Suppressor macrophage (primary cell): Measurements from ENCODE around the gene CCL17.
"Not testable (repeated sequence)": the region's sequence is repeated elsewhere in the genome, so short reads cannot be mapped to it uniquely, and the experiment has no call there.

Source experiments
- DNase-seq, 4 experiments: peaks; one replicate each; pipeline ENCODE4 v3.0.0-alpha.2; 2020 to 2022

The CCL17 gene

GRCh38 chr16:57432989-57433388, 28.4 kb downstream of the CCL17 start:
- no peak for DNase-seq

DNA sequence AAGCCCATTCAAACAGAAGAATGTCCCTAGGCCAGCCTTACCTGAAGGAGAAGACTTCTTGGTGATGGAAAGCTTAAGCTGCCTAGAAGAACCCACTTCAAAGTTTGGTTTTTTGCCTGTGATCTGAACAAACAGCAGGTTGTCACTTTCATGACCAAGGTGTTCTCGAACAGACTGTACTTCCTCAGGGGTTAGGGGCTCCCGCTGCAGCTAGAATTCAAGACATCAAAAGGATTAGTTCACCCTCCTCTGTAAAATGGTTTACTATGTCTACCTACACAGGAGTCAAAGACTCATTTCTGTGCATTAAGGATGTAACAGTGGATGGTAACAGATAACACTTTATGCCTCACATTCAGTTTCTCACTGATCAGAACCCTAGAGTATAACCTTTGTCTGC, 29.4 kb downstream of the CCL17 start:
- no peak for DNase-seq

GRCh38 chr16:57435838-57436237, 31.3 kb downstream of the CCL17 start:
- no peak for DNase-seq

- DNase-seq = not testable (repeated sequence)
Observed at GRCh38 chr16:57439947-57440346, 35.4 kb downstream of the CCL17 start.

DNA sequence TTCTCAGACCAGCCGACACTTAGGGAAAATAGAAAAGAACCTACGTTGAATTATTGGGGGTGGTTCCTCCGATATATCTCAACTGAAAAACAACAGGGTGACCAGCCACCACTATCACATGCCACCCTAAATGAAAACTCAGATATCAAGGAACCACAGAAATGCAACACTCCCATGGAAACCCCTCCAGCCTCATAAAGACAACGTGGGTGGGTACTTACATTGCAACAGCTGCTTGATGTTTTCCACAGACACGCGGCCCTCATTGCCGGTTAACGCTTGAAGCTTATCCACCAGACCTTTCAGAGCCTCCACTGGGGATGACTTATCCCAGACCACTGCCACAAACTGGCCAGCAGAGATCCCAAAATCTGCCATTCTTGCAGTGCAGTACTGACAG, 36.0 kb downstream of the CCL17 start:
- not testable (repeated sequence) for DNase-seq

DNA sequence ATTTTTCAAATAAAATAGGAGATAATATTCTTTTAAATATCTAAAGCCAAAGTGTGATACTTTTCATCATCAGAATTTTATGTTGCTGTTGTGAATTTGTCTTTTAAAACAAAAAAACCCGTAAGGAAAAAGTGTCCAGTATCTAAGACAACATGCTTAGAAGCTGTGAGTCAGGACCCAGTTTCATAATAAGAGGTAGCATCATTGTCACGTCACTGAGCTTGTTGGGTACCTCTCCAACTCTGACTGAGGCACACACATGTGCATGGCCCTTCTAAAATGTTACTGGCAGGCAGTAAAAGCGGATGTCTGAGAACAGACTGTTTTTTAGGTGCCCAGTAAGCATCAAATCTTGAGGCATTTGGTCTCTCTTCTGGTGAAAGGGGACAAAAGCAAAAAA, 40.1 kb downstream of the CCL17 start:
- no peak for DNase-seq

- no peak for DNase-seq
Observed at GRCh38 chr16:57445510-57445909, 40.9 kb downstream of the CCL17 start.

DNA sequence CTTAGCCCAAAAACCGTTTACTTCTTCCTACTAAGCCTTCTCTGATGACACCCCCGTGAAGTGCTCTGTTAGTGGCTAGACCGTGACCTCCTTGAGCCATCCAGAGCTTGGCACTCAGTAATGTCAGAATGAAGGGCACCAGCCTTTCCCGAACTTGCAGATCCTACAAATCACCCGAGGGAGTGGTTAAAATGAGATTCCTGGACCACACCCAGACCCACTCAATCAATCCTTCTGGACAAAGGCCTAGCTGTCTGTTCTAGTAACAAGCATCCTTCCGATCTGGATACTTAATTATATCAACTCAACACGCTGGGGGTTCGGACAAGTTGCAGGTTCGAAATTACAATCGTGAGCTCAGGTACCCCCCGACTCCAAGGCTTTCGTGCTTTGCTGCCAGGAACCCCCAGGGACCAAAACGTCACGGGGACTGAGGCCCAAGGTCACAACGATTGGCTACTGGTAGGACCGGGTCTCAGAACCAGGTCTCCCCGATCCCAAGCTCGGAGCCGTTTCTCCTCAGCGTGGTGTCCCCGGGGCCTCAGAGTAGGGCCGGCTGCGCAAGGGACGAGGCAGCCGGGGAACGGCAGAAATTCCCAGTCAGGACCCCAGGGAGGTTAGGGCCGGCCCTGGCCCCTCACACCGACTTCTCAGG, 42.1 kb downstream of the CCL17 start:
- peak; percentile 10 to 51 (median 32) for DNase-seq

DNA sequence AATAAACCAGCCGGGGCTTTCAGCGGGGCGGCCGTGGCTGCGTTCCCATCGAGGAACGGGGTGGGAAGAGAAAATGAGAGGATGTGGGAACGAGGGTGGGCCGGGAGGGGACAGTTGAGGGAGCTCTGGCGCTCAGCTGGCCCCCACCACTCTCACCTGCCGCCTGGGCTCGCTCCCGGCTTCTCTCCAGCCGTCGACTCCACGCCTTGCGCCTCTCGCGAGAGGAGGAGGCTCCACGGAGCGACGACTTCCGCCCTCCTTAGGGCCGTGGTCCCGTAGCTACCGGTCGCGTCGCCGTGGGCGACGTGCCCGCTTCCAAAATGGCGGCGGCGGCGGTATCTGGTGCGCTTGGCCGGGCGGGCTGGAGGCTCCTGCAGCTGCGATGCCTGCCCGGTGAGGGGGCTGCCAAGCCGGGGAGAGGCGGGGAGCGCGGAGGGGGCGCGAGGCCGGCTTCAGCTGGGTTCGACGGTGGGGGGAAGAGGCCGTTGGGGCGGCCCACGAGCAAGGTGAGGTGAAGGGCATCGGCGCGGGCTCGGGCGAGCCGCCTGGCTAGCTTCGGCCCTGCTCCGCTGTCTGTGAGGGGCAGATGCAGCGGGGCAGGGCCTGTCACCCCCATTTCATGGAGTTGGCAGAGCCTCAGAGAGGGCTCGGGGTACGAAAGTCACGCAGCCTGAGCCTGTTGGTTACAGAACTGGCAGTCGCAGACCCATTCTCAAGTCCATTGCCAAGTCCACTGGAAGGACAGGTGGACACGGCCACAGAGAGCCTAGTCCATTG, 42.8 kb downstream of the CCL17 start, which contains the start of the genes CIAPIN1 and COQ9:
CIAPIN1 (minus strand) TSS at position 200 of the 777 bp plus-strand sequence. CDS start 6,457 bp downstream, outside the sequence.
COQ9 (plus strand) TSS at position 294 of the 777 bp plus-strand sequence; CDS start at position 321, 27 bp downstream.
- peak; percentile 94 to 98 (median 97) for DNase-seq

GRCh38 chr16:57452021-57452420, 47.5 kb downstream of the CCL17 start:
- DNase-seq = no peak

- peak; percentile 91 to 96 (median 96) for DNase-seq
Observed at GRCh38 chr16:57462209-57462977, 57.8 kb downstream of the CCL17 start, which contains the start of gene POLR2C. TSS of gene POLR2C (plus strand) at chr16:57462679. CDS start at chr16:57462725, 46 bp downstream.

GRCh38 chr16:57462978-57463362, 58.4 kb downstream of the CCL17 start:
- DNase-seq = peak; percentile 20 to 63 (median 48)

- DNase-seq = no peak
Observed at GRCh38 chr16:57464523-57464922, 60.0 kb downstream of the CCL17 start.
